GM12864 (cell line): Measurements from ENCODE around the gene ATP2A2.
A peak's percentile ranks its signal among the peaks of the same experiment; 100 is the strongest.

Experiments used
- DNase-seq: peaks from one replicate; pipeline ENCODE4 v3.0.0-alpha.2; 2011; ENCODE audit warnings: low read depth
- H3K4me3 ChIP-seq: 2 replicates; pipeline ENCODE4 v1.5.1; 2011; ENCODE audit warnings: mild to moderate bottlenecking, low read depth, low read length, control low read depth
- CTCF ChIP-seq: IDR thresholded peaks from 2 replicates; pipeline ENCODE4 v1.5.1; 2011; ENCODE audit warnings: low read depth, mild to moderate bottlenecking, moderate library complexity, low read length, control low read depth, inconsistent platforms; ENCODE audit errors: missing control alignments

ATP2A2 gene

GRCh38 chr12:110244372-110244771 is 36.7 kb upstream of the ATP2A2 start:
- TF ChIP-seq CTCF: no peak
- H3K4me3 ChIP-seq: no peak overlapping the region
- DNase-seq: no peak

- no peak overlapping the region for H3K4me3 ChIP-seq
- DNase-seq: no peak
- TF ChIP-seq CTCF: no peak
Observed at GRCh38 chr12:110244829-110245228, 36.2 kb upstream of the ATP2A2 start.

GRCh38 chr12:110245369-110245772 is 35.7 kb upstream of the ATP2A2 start:
- TF ChIP-seq CTCF: peak; percentile 84
- H3K4me3 ChIP-seq: no peak overlapping the region
- peak; percentile 26 for DNase-seq

GRCh38 chr12:110246636-110247339 is 34.3 kb upstream of the ATP2A2 start:
- DNase-seq: no peak
- H3K4me3 ChIP-seq: no peak overlapping the region
- TF ChIP-seq CTCF: no peak

- no peak for DNase-seq
- TF ChIP-seq CTCF: no peak
- H3K4me3 ChIP-seq: no peak overlapping the region
Observed at GRCh38 chr12:110247340-110248095, 33.5 kb upstream of the ATP2A2 start.

- H3K4me3 ChIP-seq: no peak overlapping the region
- no peak for DNase-seq
- TF ChIP-seq CTCF: no peak
Observed at GRCh38 chr12:110248096-110248447, 33.0 kb upstream of the ATP2A2 start.
